ENCODE results near the gene TXNRD2.

GRCh38 chr22:19989725-19990067 lies 48.1 kb upstream of the TXNRD2 start:
- no peak for TF ChIP-seq CTCF (IDR thresholded peaks at IDR 0.05; ENCODE audit: low read length)
- no peak for TF ChIP-seq EZH2 (optimal IDR thresholded peaks at IDR 0.05; ENCODE audit: low read depth, low read length)

Data from MM.1S (cell line).